Mesodermal cell (in vitro differentiated cells): Measurements from ENCODE around the gene PPFIA1.

Source experiments
- H3K27ac ChIP-seq: 2 replicates; pipeline ENCODE4 v1.7.0; 2013; ENCODE audit warnings: mild to moderate bottlenecking, low read depth, low read length, moderate library complexity; ENCODE audit not compliant: severe bottlenecking
- H3K36me3 ChIP-seq: 2 replicates; pipeline ENCODE4 v1.7.1; 2013; ENCODE audit warnings: mild to moderate bottlenecking, low read length, moderate library complexity; ENCODE audit not compliant: control insufficient read depth, insufficient read depth
- H3K4me1 ChIP-seq: one replicate; pipeline ENCODE4 v1.7.1; 2013; ENCODE audit warnings: mild to moderate bottlenecking, low read length; ENCODE audit not compliant: insufficient read depth, control insufficient read depth, poor library complexity, severe bottlenecking
- H3K4me3 ChIP-seq: 2 replicates; pipeline ENCODE4 v1.7.0; 2013; ENCODE audit warnings: low read length, control low read depth, mild to moderate bottlenecking; ENCODE audit not compliant: insufficient read depth, poor library complexity, severe bottlenecking; ENCODE audit errors: extremely low read depth
- H3K9me3 ChIP-seq: 2 replicates; pipeline ENCODE4 v1.7.1; 2013; ENCODE audit warnings: mild to moderate bottlenecking, low read length, moderate library complexity; ENCODE audit not compliant: control insufficient read depth
- WGBS, 2 experiments: methylation state at CpG; one replicate each; pipeline ENCODE4 v1.1.5; 2013; ENCODE audit warnings: missing lambda C conversion rate in 2 of 2; ENCODE audit not compliant: insufficient coverage in 2 of 2; 5-methylcytosine and 5-hydroxymethylcytosine counted together

The PPFIA1 gene

GRCh38 chr11:70414341-70415100 lies 144.0 kb downstream of the PPFIA1 start:
- H3K4me1 ChIP-seq, result no peaks in the 10 kb centered on the region
- WGBS, 2 experiments, result 96 to 97% methylated on average over 24 to 28 of the region's 28 CpGs

GRCh38 chr11:70415191-70415590 lies 144.7 kb downstream of the PPFIA1 start:
- H3K4me3 ChIP-seq, result no peak overlapping the region
- no peaks in the 10 kb centered on the region for H3K9me3 ChIP-seq
- 88 to 98% methylated on average over 6 to 8 of the region's 10 CpGs for WGBS, 2 experiments
- H3K27ac ChIP-seq, result no peak overlapping the region
- peaks cover 96% of the 10 kb centered on the region for H3K36me3 ChIP-seq
- no peaks in the 10 kb centered on the region for H3K4me1 ChIP-seq

More at GRCh38 chr11:70414341-70415100, 144.0 kb downstream of the PPFIA1 start:
- Histone ChIP-seq H3K4me3 (no peak overlapping the region), H3K27ac (no peak overlapping the region), H3K36me3 (peaks cover 96% of the 10 kb centered on the region), H3K9me3 (no peaks in the 10 kb centered on the region)

GRCh38 chr11:70415642-70416395 lies 145.3 kb downstream of the PPFIA1 start:
- WGBS, 2 experiments, result 98 to 99% methylated on average over 20 to 24 of the region's 25 CpGs
- Histone ChIP-seq H3K9me3 (no peaks in the 10 kb centered on the region), H3K4me1 (no peaks in the 10 kb centered on the region), H3K27ac (no peak overlapping the region), H3K4me3 (no peak overlapping the region), H3K36me3 (peaks cover 96% of the 10 kb centered on the region)

GRCh38 chr11:70416881-70417280 lies 146.4 kb downstream of the PPFIA1 start:
- H3K27ac ChIP-seq, result no peak overlapping the region
- no peak overlapping the region for H3K4me3 ChIP-seq
- peaks cover 96% of the 10 kb centered on the region for H3K36me3 ChIP-seq
- 95 to 97% methylated on average over 19 of the region's 20 CpGs for WGBS, 2 experiments
- H3K9me3 ChIP-seq, result no peaks in the 10 kb centered on the region
- no peaks in the 10 kb centered on the region for H3K4me1 ChIP-seq

GRCh38 chr11:70418130-70418529 lies 147.6 kb downstream of the PPFIA1 start:
- WGBS, 2 experiments, result 95 to 97% methylated on average over 6 to 12 of the region's 12 CpGs
- Histone ChIP-seq H3K36me3 (peaks cover 96% of the 10 kb centered on the region), H3K4me3 (no peak overlapping the region), H3K4me1 (no peaks in the 10 kb centered on the region), H3K27ac (no peak overlapping the region), H3K9me3 (no peaks in the 10 kb centered on the region)

- H3K4me1 ChIP-seq, result peaks cover 8% of the 10 kb centered on the region
- no peaks in the 10 kb centered on the region for H3K9me3 ChIP-seq
- 96 to 99% methylated on average over 13 to 15 of the region's 17 CpGs for WGBS, 2 experiments
- no peak overlapping the region for H3K4me3 ChIP-seq
- H3K36me3 ChIP-seq, result peaks cover 99% of the 10 kb centered on the region
- H3K27ac ChIP-seq, result no peak overlapping the region
Measured at GRCh38 chr11:70419307-70420007, 149.0 kb downstream of the PPFIA1 start.

- Histone ChIP-seq H3K4me3 (no peak overlapping the region), H3K9me3 (no peaks in the 10 kb centered on the region), H3K27ac (no peak overlapping the region), H3K36me3 (peaks cover 99% of the 10 kb centered on the region), H3K4me1 (peaks cover 8% of the 10 kb centered on the region)
- 86 to 95% methylated on average over 13 of the region's 14 CpGs for WGBS, 2 experiments
Measured at GRCh38 chr11:70420008-70420464, 149.5 kb downstream of the PPFIA1 start.

- H3K9me3 ChIP-seq, result no peaks in the 10 kb centered on the region
- H3K4me3 ChIP-seq, result no peak overlapping the region
- no peak overlapping the region for H3K27ac ChIP-seq
- peaks cover 8% of the 10 kb centered on the region for H3K4me1 ChIP-seq
- 98 to 100% methylated on average over 8 of the region's 9 CpGs for WGBS, 2 experiments
- H3K36me3 ChIP-seq, result peaks cover 99% of the 10 kb centered on the region
Measured at GRCh38 chr11:70420496-70420895, 150.0 kb downstream of the PPFIA1 start.

- no peak overlapping the region for H3K27ac ChIP-seq
Measured at GRCh38 chr11:70421123-70421522, 150.6 kb downstream of the PPFIA1 start.

GRCh38 chr11:70422692-70423522 lies 152.4 kb downstream of the PPFIA1 start:
- Histone ChIP-seq H3K4me1 (peaks cover 8% of the 10 kb centered on the region), H3K4me3 (no peak overlapping the region), H3K9me3 (no peaks in the 10 kb centered on the region), H3K27ac (no peak overlapping the region), H3K36me3 (peaks cover 97% of the 10 kb centered on the region)
- 94 to 96% methylated on average over 34 of the region's 35 CpGs for WGBS, 2 experiments

More at GRCh38 chr11:70421123-70421522, 150.6 kb downstream of the PPFIA1 start:
- H3K36me3 ChIP-seq, result peaks cover 98% of the 10 kb centered on the region
- 94 to 97% methylated on average over 12 to 13 of the region's 13 CpGs for WGBS, 2 experiments
- no peak overlapping the region for H3K4me3 ChIP-seq
- peaks cover 8% of the 10 kb centered on the region for H3K4me1 ChIP-seq
- no peaks in the 10 kb centered on the region for H3K9me3 ChIP-seq
